Trophoblast cell (in vitro differentiated cells and primary cell): ENCODE measurements around the gene DYSF.
A peak's percentile ranks its signal among the peaks of the same experiment; 100 is the strongest.

ENCODE experiments used
- DNase-seq, 2 donors: peaks; one replicate each; pipeline ENCODE4 v3.0.0-alpha.2; 2016
- H2AFZ ChIP-seq: 2 replicates; pipeline ENCODE4 v1.6.1; 2013; ENCODE audit warnings: low read length, moderate library complexity, mild to moderate bottlenecking; ENCODE audit not compliant: insufficient read depth, poor library complexity
- H2AK5ac ChIP-seq: 2 replicates; pipeline ENCODE4 v1.6.1; 2013; ENCODE audit warnings: mild to moderate bottlenecking, low read length
- H2BK120ac ChIP-seq: 2 replicates; pipeline ENCODE4 v1.6.1; 2013; ENCODE audit warnings: low read length, mild to moderate bottlenecking, moderate library complexity; ENCODE audit not compliant: insufficient read depth, poor library complexity
- H2BK12ac ChIP-seq: 2 replicates; pipeline ENCODE4 v1.6.1; 2013; ENCODE audit warnings: mild to moderate bottlenecking, low read length, moderate library complexity
- H2BK5ac ChIP-seq: 2 replicates; pipeline ENCODE4 v1.6.1; 2013; ENCODE audit warnings: low read length, low read depth, moderate library complexity, mild to moderate bottlenecking; ENCODE audit not compliant: poor library complexity
- H3K14ac ChIP-seq: 2 replicates; pipeline ENCODE4 v1.6.1; 2013; ENCODE audit warnings: mild to moderate bottlenecking, low read length
- H3K18ac ChIP-seq: 2 replicates; pipeline ENCODE4 v1.6.1; 2013; ENCODE audit warnings: mild to moderate bottlenecking, low read length
- H3K23ac ChIP-seq: 2 replicates; pipeline ENCODE4 v1.6.1; 2013; ENCODE audit warnings: low read length
- H3K27ac ChIP-seq: 2 replicates; pipeline ENCODE4 v1.5.1; 2013; ENCODE audit warnings: low read depth, mild to moderate bottlenecking, inconsistent platforms, low read length, moderate library complexity
- H3K27me3 ChIP-seq: 2 replicates; pipeline ENCODE4 v1.6.1; 2013; ENCODE audit warnings: inconsistent platforms, mild to moderate bottlenecking, low read length, moderate library complexity; ENCODE audit not compliant: insufficient read depth
- H3K36me3 ChIP-seq, 2 experiments: 1 replicate in 1 of 2; 2 replicates in 1 of 2; pipeline ENCODE4 v1.6.1; 2013; ENCODE audit warnings: low read length in 2 of 2, mild to moderate bottlenecking in 2 of 2, moderate library complexity in 1 of 2; ENCODE audit not compliant: insufficient read depth in 2 of 2, control insufficient read depth in 1 of 2
- H3K4ac ChIP-seq: 2 replicates; pipeline ENCODE4 v1.6.1; 2013; ENCODE audit warnings: low read depth, mild to moderate bottlenecking, low read length, moderate library complexity
- H3K4me1 ChIP-seq, 2 experiments: 1 replicate in 1 of 2; 2 replicates in 1 of 2; pipeline ENCODE4 v1.6.1; 2013; ENCODE audit warnings: low read length in 2 of 2, mild to moderate bottlenecking in 2 of 2, moderate library complexity in 1 of 2; ENCODE audit not compliant: insufficient read depth in 2 of 2, control insufficient read depth in 1 of 2
- H3K4me2 ChIP-seq: 2 replicates; pipeline ENCODE4 v1.6.1; 2013; ENCODE audit warnings: inconsistent platforms, mild to moderate bottlenecking, low read length, moderate library complexity
- H3K4me3 ChIP-seq: 2 replicates; pipeline ENCODE4 v1.5.1; 2013; ENCODE audit warnings: mild to moderate bottlenecking, low read depth, low read length, inconsistent platforms
- H3K79me1 ChIP-seq: one replicate; pipeline ENCODE4 v1.6.1; 2013; ENCODE audit warnings: low read length
- H3K79me2 ChIP-seq: 2 replicates; pipeline ENCODE4 v1.6.1; 2013; ENCODE audit warnings: low read length, mild to moderate bottlenecking; ENCODE audit not compliant: control insufficient read depth, insufficient read depth, poor library complexity
- H3K9ac ChIP-seq: 2 replicates; pipeline ENCODE4 v1.6.1; 2013; ENCODE audit warnings: mild to moderate bottlenecking, low read length
- H3K9me3 ChIP-seq: 2 replicates; pipeline ENCODE4 v1.6.1; 2013; ENCODE audit warnings: low read depth, mild to moderate bottlenecking, control low read depth, inconsistent platforms, low read length; ENCODE audit not compliant: insufficient read depth
- H4K12ac ChIP-seq: 2 replicates; pipeline ENCODE4 v1.6.1; 2013; ENCODE audit warnings: low read depth, mild to moderate bottlenecking, low read length, moderate library complexity
- H4K8ac ChIP-seq: 2 replicates; pipeline ENCODE4 v1.6.1; 2013; ENCODE audit warnings: low read depth, mild to moderate bottlenecking, low read length, moderate library complexity
- H4K91ac ChIP-seq: one replicate; pipeline ENCODE4 v1.6.1; 2013; ENCODE audit warnings: low read depth, mild to moderate bottlenecking, low read length, moderate library complexity
- WGBS: extraction: QIAGEN DNeasy Blood & Tissue Kit; methylation state at CpG from one replicate; pipeline ENCODE4 v1.1.7; 2013; ENCODE audit warnings: missing lambda C conversion rate; ENCODE audit not compliant: insufficient read length, insufficient coverage; ENCODE audit errors: extremely low coverage; 5-methylcytosine and 5-hydroxymethylcytosine counted together

DYSF gene

DNA sequence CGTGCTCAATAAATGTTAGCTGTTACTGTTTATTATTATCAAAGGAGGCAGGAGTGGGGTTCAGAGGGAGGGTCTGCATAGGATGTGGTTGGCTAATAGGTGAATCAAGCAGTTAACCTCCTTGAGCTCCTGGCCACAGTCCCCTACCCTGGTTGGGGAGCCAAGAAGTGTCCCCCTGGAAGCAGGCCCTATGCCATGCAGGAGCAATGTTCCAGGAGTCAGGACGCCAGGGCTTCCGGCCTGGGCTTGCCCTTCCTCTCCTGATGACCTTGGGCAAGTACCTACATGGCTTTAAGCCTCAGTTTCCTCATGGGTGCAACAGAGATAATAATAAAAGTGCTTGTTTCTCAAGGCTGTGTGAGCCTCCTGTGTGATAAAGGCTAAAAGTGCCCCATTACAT, 84.9 kb downstream of the DYSF start:
- H3K9ac ChIP-seq, result no peak overlapping the region
- no peak overlapping the region for H2AK5ac ChIP-seq
- no peak overlapping the region for H4K8ac ChIP-seq
- H3K27me3 ChIP-seq, result no peaks in the 10 kb centered on the region
- no peak overlapping the region for H3K27ac ChIP-seq
- no peak overlapping the region for H3K14ac ChIP-seq
- H2BK5ac ChIP-seq, result no peak overlapping the region
- peaks cover 5 to 12% of the 10 kb centered on the region in 2 experiments for H3K36me3 ChIP-seq
- WGBS, result no CpG with 5 or more reads among the region's 3 CpGs
- H2BK12ac ChIP-seq, result no peak overlapping the region
- no peak overlapping the region for H4K12ac ChIP-seq
- H3K23ac ChIP-seq, result no peak overlapping the region
- H3K79me1 ChIP-seq, result no peaks in the 10 kb centered on the region
- H4K91ac ChIP-seq, result no peak overlapping the region
- H3K9me3 ChIP-seq, result no peaks in the 10 kb centered on the region
- DNase-seq, result no peak
- H3K4me1 ChIP-seq, result no peaks in the 10 kb centered on the region
- H3K4me3 ChIP-seq, result no peak overlapping the region
- no peak overlapping the region for H3K4me2 ChIP-seq
- no peak overlapping the region for H3K18ac ChIP-seq
- no peak overlapping the region for H2BK120ac ChIP-seq
- H3K79me2 ChIP-seq, result no peaks in the 10 kb centered on the region
- H3K4ac ChIP-seq, result no peak overlapping the region
- H2AFZ ChIP-seq, result no peak overlapping the region

DNA sequence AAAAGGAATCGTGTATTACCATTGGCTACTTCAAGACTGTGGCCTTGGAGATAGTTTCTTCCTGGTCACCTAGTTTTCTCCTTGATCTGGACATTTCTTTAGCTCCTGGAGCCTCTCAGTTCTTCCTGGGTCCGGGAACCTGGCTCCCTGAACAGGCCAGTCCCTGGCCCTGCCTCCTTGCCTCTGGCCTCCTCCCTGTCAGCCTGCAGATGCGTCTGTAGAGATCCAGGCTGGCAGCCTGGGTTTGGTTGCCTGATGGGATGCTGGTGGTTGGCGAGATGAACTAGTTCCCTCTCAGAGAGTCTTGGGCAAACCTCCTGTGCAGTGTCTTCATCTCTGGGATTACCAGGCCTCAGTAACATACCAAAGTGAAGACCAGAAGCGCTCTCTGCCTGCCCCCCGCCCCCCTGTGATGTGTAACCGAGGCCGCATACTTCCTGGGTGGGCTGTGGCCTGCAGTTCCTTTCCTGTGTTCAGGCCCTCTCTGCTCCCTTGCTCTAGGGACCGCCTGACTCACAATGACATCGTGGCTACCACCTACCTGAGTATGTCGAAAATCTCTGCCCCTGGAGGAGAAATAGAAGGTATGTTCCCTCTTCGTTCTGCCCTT, 85.4 kb downstream of the DYSF start:
- H3K4me2 ChIP-seq, result no peak overlapping the region
- no peaks in the 10 kb centered on the region for H3K79me2 ChIP-seq
- WGBS, result no CpG with 5 or more reads among the region's 12 CpGs

DNA sequence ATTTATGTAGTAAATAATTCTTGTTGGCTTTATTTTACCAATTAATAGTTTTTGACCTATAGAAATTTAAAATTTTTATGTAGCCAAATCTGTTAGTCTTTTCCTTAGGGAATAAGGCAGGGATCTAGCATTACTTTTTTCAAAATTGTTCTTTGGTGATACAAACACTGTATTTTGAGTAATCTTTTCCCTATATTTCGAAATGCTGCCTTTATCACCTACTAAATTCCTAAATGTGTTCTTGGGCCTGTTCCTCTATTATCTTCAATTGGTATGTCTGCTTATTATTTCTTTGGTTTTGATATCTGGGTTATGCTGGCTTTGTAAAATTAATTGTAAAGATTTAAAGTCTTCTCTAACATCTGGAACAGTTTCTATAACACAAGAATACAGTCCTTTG, 87.5 kb downstream of the DYSF start:
- H3K23ac ChIP-seq, result no peak overlapping the region
- DNase-seq, result peak in 1 of 2 donors; percentile 23
- H3K14ac ChIP-seq, result no peak overlapping the region
- H3K4ac ChIP-seq, result no peak overlapping the region
- no peak overlapping the region for H4K12ac ChIP-seq
- no peak overlapping the region for H2BK12ac ChIP-seq
- H3K18ac ChIP-seq, result no peak overlapping the region
- no peaks in the 10 kb centered on the region for H3K27me3 ChIP-seq
- WGBS, result no CpG with 5 or more reads among the region's 1 CpG
- no peak overlapping the region for H3K4me3 ChIP-seq
- H4K91ac ChIP-seq, result no peak overlapping the region
- H3K4me1 ChIP-seq, result no peaks in the 10 kb centered on the region
- H3K9me3 ChIP-seq, result no peaks in the 10 kb centered on the region
- no peaks in the 10 kb centered on the region for H3K79me2 ChIP-seq
- no peak overlapping the region for H3K9ac ChIP-seq
- H3K79me1 ChIP-seq, result no peaks in the 10 kb centered on the region
- H3K4me2 ChIP-seq, result no peak overlapping the region
- H2BK120ac ChIP-seq, result no peak overlapping the region
- no peak overlapping the region for H2BK5ac ChIP-seq
- no peak overlapping the region for H3K27ac ChIP-seq
- no peak overlapping the region for H2AFZ ChIP-seq
- H4K8ac ChIP-seq, result no peak overlapping the region
- H3K36me3 ChIP-seq, result peaks cover 2 to 6% of the 10 kb centered on the region in 2 experiments
- no peak overlapping the region for H2AK5ac ChIP-seq

More for the DNA sequence above, 85.4 kb downstream of the DYSF start:
- DNase-seq, result no peak
- H4K91ac ChIP-seq, result no peak overlapping the region
- H4K8ac ChIP-seq, result no peak overlapping the region
- no peak overlapping the region for H3K4ac ChIP-seq
- no peak overlapping the region for H3K27ac ChIP-seq
- H2AFZ ChIP-seq, result no peak overlapping the region
- H3K23ac ChIP-seq, result no peak overlapping the region
- no peak overlapping the region for H2BK12ac ChIP-seq
- H3K9ac ChIP-seq, result no peak overlapping the region
- H3K4me3 ChIP-seq, result no peak overlapping the region
- no peak overlapping the region for H2AK5ac ChIP-seq
- H3K18ac ChIP-seq, result no peak overlapping the region
- H3K36me3 ChIP-seq, result peaks cover 5 to 12% of the 10 kb centered on the region in 2 experiments
- H3K27me3 ChIP-seq, result no peaks in the 10 kb centered on the region
- no peak overlapping the region for H2BK5ac ChIP-seq
- no peak overlapping the region for H4K12ac ChIP-seq
- no peaks in the 10 kb centered on the region for H3K9me3 ChIP-seq
- no peaks in the 10 kb centered on the region for H3K4me1 ChIP-seq
- H3K79me1 ChIP-seq, result no peaks in the 10 kb centered on the region
- no peak overlapping the region for H3K14ac ChIP-seq
- H2BK120ac ChIP-seq, result no peak overlapping the region

DNA sequence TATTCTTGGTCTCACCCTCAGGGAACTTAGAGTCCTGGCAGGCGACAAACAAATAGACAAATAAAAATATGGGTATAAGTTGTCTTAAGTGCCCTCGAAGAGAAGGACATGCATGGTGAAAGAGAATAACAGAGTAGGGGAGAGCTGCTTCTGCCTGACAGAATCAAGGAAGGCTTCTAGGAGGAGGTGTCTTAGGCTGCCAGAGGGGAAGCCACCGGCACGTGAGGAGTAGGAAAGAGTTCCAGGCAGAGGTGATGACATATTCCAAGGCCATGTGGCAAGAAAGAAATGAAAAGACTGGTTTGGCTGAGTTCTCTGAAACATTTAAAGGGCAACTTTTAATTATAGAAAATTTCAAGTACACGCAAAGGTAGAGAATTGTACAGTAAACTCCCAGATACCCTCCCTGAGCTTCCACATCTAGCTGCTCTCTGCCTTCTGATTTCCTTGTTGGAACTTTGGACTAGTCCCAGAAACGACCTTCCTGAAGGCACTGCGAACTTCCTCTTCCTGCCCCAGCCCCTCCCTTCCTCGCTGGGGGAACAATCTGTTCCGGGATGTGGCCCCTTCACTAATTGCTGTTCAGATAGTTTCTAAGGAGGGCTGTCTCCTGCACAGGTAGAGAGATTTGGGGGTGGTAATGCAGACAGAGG, 91.7 kb downstream of the DYSF start:
- Histone ChIP-seq H4K91ac (no peak overlapping the region), H3K27ac (no peak overlapping the region), H2AK5ac (no peak overlapping the region), H3K4ac (no peak overlapping the region), H3K36me3 (peaks cover 0 to 5% of the 10 kb centered on the region in 2 experiments), H3K4me2 (no peak overlapping the region), H3K9me3 (peaks cover 1% of the 10 kb centered on the region), H3K4me1 (no peaks in the 10 kb centered on the region), H3K14ac (no peak overlapping the region), H3K79me2 (no peaks in the 10 kb centered on the region), H3K79me1 (no peaks in the 10 kb centered on the region), H4K12ac (no peak overlapping the region), H3K4me3 (no peak overlapping the region), H3K9ac (no peak overlapping the region), H2BK12ac (no peak overlapping the region), H2BK5ac (no peak overlapping the region), H3K18ac (no peak overlapping the region), H2BK120ac (no peak overlapping the region), H4K8ac (no peak overlapping the region), H2AFZ (no peak overlapping the region), H3K27me3 (no peaks in the 10 kb centered on the region), H3K23ac (no peak overlapping the region)
- WGBS, result no CpG with 5 or more reads among the region's 9 CpGs
- DNase-seq, result no peak
